Stimulated activated CD4-positive, alpha-beta T cell treated with anti-CD3 and anti-CD28 coated beads, Interleukin-1b, Interleukin-23, amount 100 ng/mL, for 48 hours (primary cell): Measurements from ENCODE around the gene KRT13.
"Not testable (repeated sequence)": the region's sequence is repeated elsewhere in the genome, so short reads cannot be mapped to it uniquely, and the experiment has no call there.

ENCODE experiments used
- DNase-seq: peaks from one replicate; pipeline ENCODE4 v3.0.0-alpha.2; 2020

KRT13 gene

DNA sequence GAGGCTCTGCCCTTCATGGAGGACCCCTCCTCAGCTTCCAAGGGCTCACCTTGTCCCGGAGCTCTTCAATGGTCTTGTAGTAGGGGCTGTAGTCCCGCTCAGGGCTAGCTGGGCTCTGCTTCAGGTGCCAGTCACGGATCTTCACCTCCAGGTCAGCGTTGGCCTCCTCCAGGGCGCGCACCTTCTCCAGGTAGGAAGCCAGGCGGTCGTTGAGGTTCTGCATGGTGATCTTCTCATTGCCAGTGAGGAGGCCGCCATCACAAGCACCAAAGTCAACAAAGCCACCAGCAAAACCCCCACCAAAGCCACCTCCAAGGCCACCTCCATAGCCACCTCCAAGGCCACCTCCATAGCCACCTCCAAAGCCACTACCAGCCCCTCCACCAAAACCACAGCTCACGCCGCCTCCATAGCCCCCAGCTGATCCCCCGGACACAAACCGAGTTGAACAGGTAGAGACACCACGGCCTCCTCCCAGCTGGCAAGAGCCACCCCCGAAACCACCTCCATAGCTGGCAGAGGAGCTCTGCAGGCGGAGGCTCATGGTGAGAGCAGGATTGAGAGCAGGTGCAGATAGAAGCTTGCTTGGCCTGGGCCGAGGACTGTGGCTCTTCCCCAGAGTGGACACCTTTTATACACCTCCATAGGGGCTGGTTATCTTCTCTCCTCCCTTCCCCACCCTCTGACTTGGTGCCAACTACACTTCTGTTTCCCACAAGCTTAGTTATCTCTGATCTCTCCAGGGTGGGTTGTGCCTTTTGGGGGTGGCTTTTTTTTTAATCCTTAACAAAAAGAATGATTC lies at the start of gene KRT13:
TSS of gene KRT13 (minus strand) at position 606 of the 802 bp plus-strand sequence. CDS start at position 544, 62 bp downstream.
- no peak for DNase-seq

GRCh38 chr17:41553987-41554680 lies 48.7 kb upstream of the KRT13 start:
- no peak for DNase-seq

DNA sequence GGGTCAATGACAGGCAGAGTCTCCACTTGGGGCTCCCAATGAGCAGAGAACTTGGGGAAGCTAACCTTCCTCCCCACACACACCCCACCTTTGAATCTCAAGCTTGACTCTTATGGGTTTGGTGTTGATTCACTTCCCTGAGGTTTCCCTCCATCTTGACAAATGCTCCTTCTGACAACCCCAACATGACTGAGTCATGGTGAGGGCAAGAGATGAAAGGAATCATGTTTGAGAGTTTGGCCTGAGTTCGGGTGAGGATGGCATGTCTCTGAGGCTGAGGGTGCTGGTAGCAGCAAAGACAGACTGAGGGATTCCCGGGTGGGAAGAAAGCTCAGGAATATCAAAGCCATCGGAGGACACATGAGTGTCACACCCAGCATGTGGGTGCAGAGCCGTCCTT lies 47.8 kb upstream of the KRT13 start:
- DNase-seq, result no peak

- DNase-seq, result no peak
Observed at GRCh38 chr17:41552455-41552854, 47.0 kb upstream of the KRT13 start.

- no peak for DNase-seq
Observed at GRCh38 chr17:41551365-41551764, 46.0 kb upstream of the KRT13 start.

DNA sequence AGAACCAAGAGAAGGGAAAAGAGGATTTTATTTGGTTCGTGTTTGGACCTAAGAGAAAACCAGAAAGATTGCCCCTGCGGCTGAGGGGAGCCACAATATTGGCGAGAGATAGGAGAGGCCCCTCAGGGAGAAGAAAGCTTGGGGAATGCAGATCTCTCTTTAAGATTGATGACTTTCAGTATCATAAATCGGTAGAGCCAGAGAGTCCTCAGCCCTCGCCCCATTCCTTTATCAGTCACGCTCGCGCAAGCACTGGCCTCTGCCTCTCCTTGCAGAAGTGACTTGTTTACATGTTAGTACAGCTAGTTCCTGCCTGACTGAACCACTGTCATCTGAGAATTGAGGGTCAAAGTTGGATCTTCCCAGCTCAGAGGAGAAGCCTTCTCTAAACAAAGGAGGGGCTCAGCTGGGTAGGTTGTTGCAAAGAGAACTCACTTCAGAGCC lies 44.2 kb upstream of the KRT13 start:
- DNase-seq, result no peak

DNA sequence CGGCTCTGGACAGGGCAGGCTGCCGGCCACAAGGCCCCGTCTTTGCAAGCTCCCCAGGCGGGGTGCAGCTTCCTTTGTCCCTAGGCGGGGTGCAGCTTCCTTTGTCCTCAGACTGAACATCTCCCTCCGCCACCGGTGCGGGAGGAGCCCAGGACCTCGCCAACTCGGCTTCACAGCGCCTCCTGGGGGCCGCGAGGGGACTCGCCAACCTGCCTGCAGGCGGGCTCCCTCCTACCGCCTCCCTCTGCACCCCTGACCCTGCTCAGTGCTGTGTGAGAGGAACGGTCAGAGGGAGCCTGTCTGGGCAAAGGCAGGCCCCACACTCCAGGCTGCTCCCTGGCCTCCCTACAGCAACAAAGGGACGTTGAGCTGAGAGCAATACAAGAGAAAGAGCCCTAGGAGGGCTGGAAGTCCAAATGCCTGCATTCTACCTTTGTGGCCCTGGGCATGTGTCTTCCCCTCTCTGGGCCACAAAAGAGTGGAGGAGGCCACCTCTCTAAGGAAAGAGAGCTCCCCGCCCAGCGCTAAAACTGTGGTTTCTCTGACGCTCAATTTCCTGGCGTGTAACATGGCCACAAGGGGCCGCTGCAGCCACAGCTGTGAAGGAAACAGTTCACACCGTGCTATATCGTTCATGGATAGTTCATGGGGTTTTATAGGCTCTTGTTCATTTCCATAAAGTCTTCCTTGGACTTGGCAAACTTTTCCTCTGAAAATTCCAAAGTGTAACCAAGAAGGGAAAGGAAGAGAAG lies 43.6 kb upstream of the KRT13 start:
- peak; percentile 82 for DNase-seq

- DNase-seq, result peak; percentile 85
Observed at GRCh38 chr17:41547921-41548843, 42.8 kb upstream of the KRT13 start.

GRCh38 chr17:41547378-41547841 lies 42.0 kb upstream of the KRT13 start:
- DNase-seq, result no peak

DNA sequence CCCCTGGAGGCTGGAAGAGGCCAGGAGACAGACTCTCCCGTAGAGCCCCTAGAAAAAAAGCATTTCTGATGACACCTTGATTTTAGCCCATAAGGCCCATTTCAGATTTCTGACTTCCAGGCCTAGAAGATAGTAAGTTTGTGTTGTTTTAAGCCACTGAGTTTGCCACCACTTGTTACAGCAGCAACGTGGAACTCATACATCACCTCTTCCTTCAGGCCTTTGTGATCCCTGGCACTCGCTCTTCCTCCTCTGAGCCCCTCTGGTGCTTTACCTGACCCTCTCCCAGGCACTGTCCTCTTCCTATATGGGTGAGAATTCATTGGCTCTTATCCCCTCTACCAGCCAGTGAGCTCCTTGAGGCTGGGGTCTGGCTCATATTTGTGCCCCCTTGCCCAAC lies 41.4 kb upstream of the KRT13 start:
- DNase-seq, result no peak

- DNase-seq, result no peak
Observed at GRCh38 chr17:41545829-41546410, 40.5 kb upstream of the KRT13 start.

GRCh38 chr17:41544935-41545334 lies 39.5 kb upstream of the KRT13 start:
- DNase-seq, result no peak

GRCh38 chr17:41544491-41544892 lies 39.1 kb upstream of the KRT13 start:
- DNase-seq, result no peak

GRCh38 chr17:41542786-41543185 lies 37.4 kb upstream of the KRT13 start:
- DNase-seq, result not testable (repeated sequence)

- DNase-seq, result no peak
Observed at GRCh38 chr17:41542357-41542756, 36.9 kb upstream of the KRT13 start.

- DNase-seq, result no peak
Observed at GRCh38 chr17:41540921-41541625, 35.7 kb upstream of the KRT13 start.

DNA sequence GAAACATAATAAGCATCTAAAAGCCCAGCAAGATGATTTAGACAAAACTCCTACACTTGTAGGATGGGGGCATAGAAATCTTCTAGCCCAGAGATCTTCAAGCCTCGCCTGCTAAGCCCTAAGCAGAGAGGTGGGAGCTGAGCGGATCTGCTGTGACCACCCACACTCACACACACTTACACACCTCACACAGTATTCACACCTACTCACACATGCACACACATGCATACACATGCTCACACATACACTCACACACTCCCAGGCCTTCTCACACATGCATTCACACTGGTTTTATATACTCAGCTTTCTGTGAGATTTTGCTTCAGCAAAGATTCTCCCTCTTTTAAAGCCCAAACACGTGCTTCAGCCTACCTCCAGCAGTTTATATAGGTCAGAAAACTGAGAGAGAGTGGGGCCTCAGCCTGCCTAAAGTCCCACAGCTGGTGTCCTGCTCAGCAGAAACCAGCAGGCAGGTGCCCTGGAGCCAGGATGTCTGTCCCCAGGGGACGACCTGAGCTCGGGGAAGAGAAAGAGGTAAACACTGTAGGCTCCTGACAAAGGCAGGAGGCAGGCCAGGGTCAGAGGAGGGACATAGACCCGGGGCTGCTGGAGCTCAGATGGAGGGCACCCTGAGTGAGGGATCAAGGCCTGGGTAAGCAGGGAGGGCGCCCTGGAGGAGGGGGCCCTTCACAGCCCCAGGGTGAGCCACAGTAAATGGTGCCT lies 34.7 kb upstream of the KRT13 start:
- DNase-seq, result no peak

- DNase-seq, result no peak
Observed at GRCh38 chr17:41539071-41539492, 33.7 kb upstream of the KRT13 start.

DNA sequence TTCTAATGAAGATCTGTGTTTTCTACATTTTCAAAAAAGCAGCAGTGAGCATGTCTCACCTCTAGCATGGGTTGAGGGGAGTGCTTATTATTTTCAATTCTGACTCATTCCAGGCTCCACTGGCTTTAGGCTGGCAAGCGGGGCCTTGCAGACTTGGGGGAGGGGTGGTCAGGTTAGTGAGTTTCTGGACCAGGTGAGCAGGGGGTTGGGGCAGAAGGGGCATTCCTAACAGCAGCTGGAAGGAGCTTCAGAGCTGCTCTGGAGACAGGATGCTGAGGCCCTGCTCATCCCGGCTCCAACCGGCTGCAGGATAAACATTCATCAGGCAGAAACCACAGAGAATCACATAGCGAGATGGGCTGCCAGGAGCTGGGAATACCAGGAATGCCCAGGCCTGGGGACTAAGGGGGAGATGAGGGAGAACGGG lies 33.2 kb upstream of the KRT13 start:
- DNase-seq, result no peak

GRCh38 chr17:41537990-41538389 lies 32.6 kb upstream of the KRT13 start:
- no peak for DNase-seq

GRCh38 chr17:41537614-41537954 lies 32.2 kb upstream of the KRT13 start:
- DNase-seq, result no peak
